T-cell (primary cell): ENCODE measurements around the gene STRA6. TPM values are rescaled to one million over a fixed set of nuclear protein-coding genes. Genes with fewer than 3 reads are reported as not detected.

ENCODE experiments used
- ATAC-seq, 4 experiments: fragments of 200-7000 bp in 3 of 4; fragments of 150-1000 bp in 1 of 4; cut with Tn5 transposase; replicated peaks in 1 of 4; 1 replicate in 3 of 4; 2 replicates in 1 of 4; pipeline ENCODE4 v1.10.0; 2021; ENCODE audit warnings: moderate library complexity in 3 of 4, mild to moderate bottlenecking in 2 of 4, moderate number of reproducible peaks in 1 of 4
- CTCF ChIA-PET, 2 donors: fragments of 300-600 bp; sonication (Branson Sonifier 250); formaldehyde crosslinking; loops; one replicate each; lab custom pipeline; 2022; ENCODE audit warnings: antibody characterized with exemption in 2 of 2; lab: Charles Lee
- POLR2A ChIA-PET, 2 donors: fragments of 300-600 bp; sonication (Branson Sonifier 250); formaldehyde crosslinking; loops; one replicate each; lab custom pipeline; 2022; ENCODE audit warnings: antibody characterized with exemption in 2 of 2; lab: Charles Lee
- DNase-seq, 35 experiments: peaks; one replicate each; pipeline versions ENCODE4 v3.0.0 to v3.0.0-alpha.2; 2013 to 2023
- H3K27ac ChIP-seq: one replicate; pipeline ENCODE4 v1.5.1; 2013; ENCODE audit warnings: low read length
- H3K27me3 ChIP-seq, 2 experiments: replicated peaks in 1 of 2; 1 replicate in 1 of 2; 2 replicates in 1 of 2; pipeline versions ENCODE4 v1.6.1 to v1.7.0; 2013; ENCODE audit warnings: low read length in 1 of 2, mixed read lengths in 1 of 2; ENCODE audit not compliant: control insufficient read depth in 2 of 2, insufficient read depth in 2 of 2; ENCODE audit errors: extremely low read depth in 1 of 2
- H3K36me3 ChIP-seq, 2 donors: 1 replicate in 1 of 2; 2 replicates in 1 of 2; pipeline versions ENCODE4 v1.6.1 to v1.7.0; 2013; ENCODE audit warnings: low read length in 1 of 2; ENCODE audit not compliant: control insufficient read depth in 2 of 2, insufficient read depth in 1 of 2; ENCODE audit errors: extremely low read depth in 1 of 2
- H3K4me1 ChIP-seq, 2 experiments: 1 replicate in 1 of 2; 2 replicates in 1 of 2; pipeline versions ENCODE4 v1.6.1 to v1.7.0; 2013; ENCODE audit warnings: low read length in 2 of 2, mixed read lengths in 1 of 2; ENCODE audit not compliant: insufficient read depth in 2 of 2, control insufficient read depth in 1 of 2; ENCODE audit errors: extremely low read depth in 1 of 2
- H3K4me3 ChIP-seq, 2 donors: 1 replicate in 1 of 2; 2 replicates in 1 of 2; pipeline versions ENCODE4 v1.5.1 to v1.7.0; 2013; ENCODE audit warnings: mild to moderate bottlenecking in 2 of 2, low read length in 1 of 2, moderate library complexity in 1 of 2; ENCODE audit not compliant: control insufficient read depth in 1 of 2; ENCODE audit errors: extremely low read depth in 1 of 2
- H3K9me3 ChIP-seq: 2 replicates; pipeline ENCODE4 v1.7.0; 2013
- H3K27ac Mint-ChIP-seq, 2 donors: one replicate each; pipeline ENCODE4 v1.8.0; 2020 to 2021; ENCODE audit warnings: mild to moderate bottlenecking in 2 of 2, mixed read lengths in 2 of 2
- H3K27me3 Mint-ChIP-seq, 2 donors: one replicate each; pipeline ENCODE4 v1.8.0; 2021 to 2022; ENCODE audit warnings: mixed read lengths in 2 of 2
- H3K36me3 Mint-ChIP-seq: one replicate; pipeline ENCODE4 v1.8.0; 2021; ENCODE audit warnings: mixed read lengths
- H3K4me1 Mint-ChIP-seq, 3 donors: one replicate each; pipeline ENCODE4 v1.8.0; 2020 to 2022; ENCODE audit warnings: mixed read lengths in 3 of 3, mild to moderate bottlenecking in 1 of 3
- H3K4me3 Mint-ChIP-seq, 3 donors: one replicate each; pipeline ENCODE4 v1.8.0; 2020 to 2022; ENCODE audit warnings: mild to moderate bottlenecking in 3 of 3, mixed read lengths in 3 of 3, moderate library complexity in 3 of 3
- H3K9me3 Mint-ChIP-seq, 3 donors: one replicate each; pipeline ENCODE4 v1.8.0; 2020 to 2022; ENCODE audit warnings: mixed read lengths in 3 of 3
- WGBS: methylation state at CpG from one replicate; pipeline ENCODE4 v1.1.5; 2013; ENCODE audit warnings: missing lambda C conversion rate; ENCODE audit not compliant: insufficient coverage; 5-methylcytosine and 5-hydroxymethylcytosine counted together
- total RNA-seq, 35 experiments: library from RNA in 6 of 35; stranded (reverse) in 6 of 35; fragments of 120-200 nt in 1 of 35; gene quantifications; one replicate each; pipeline versions ENCODE4 v1.2.1 to v1.2.4 and lab custom pipeline; 2013 to 2026

The STRA6 gene
- total RNA-seq, 5 donors from 2014 or later (not counting 1 experiment from before 2014, with no cell fraction given) = not detected

GRCh38 chr15:74221399-74222239, 19.0 kb upstream of the STRA6 start:
- ATAC-seq = no peak
- POLR2A ChIA-PET = no interaction called here
- H3K4me3 Mint-ChIP-seq = no peak overlapping the region

DNA sequence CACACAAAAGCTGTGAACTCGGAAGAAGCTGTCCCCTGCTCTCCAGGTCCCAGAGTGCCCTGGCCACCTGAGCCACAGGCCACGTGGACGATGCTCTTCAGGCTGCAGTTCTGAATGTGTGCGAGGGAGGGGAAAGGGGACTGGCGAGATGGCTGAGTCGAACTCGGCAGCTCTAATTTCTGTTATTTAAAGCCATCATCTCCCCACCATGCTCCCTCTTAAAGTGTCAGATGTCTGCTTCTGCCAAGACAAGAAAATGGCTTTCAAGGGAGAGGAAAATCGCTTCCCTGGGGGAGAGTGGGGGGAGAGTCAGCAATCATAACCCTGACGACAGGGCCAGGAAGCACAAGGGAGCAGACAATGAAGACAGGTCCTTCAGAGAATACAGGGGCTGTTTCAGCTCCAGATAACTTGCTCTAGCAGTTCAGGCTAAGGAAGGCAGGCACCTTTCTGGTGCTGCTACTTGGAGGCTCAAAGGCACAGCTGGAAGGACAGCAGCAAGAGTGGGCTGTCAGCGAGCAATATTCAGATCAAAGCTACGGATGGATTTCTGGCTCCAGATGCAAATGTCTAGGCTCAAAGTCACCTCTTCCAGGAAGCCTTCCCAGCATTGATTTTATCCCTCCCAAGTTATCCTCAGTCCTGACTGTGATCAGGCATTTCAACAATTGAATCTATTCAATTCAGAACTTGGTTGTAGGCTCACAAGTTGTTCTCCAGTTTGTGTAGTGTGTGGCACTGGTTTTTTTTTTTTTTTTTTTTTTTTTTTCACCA, 18.1 kb upstream of the STRA6 start:
- no peaks in the 10 kb centered on the region for H3K36me3 Mint-ChIP-seq
- H3K36me3 ChIP-seq = no peaks in the 10 kb centered on the region
- DNase-seq (no peak), ATAC-seq (no peak)
- ChIA-PET POLR2A (no interaction called here), CTCF (interaction anchor here in 1 of 2 donors (0.6 kb wide), 1 partner anchor 49 kb away, joined by 3 read pairs; no protein-coding TSS in a partner anchor)
- no peaks in the 10 kb centered on the region for H3K9me3 Mint-ChIP-seq
- H3K27ac ChIP-seq = no peak overlapping the region
- H3K9me3 ChIP-seq = no peaks in the 10 kb centered on the region
- H3K27me3 Mint-ChIP-seq = peaks cover 21 to 36% of the 10 kb centered on the region in 2 donors
- H3K27me3 ChIP-seq = peaks cover 0 to 48% of the 10 kb centered on the region in 2 experiments
- H3K4me3 Mint-ChIP-seq = no peak overlapping the region
- no peak overlapping the region for H3K4me3 ChIP-seq
- H3K27ac Mint-ChIP-seq = no peak overlapping the region
- WGBS = 77% methylated on average over 4 of the region's 11 CpGs
- H3K4me1 Mint-ChIP-seq = peaks cover 5 to 12% (median 7%) of the 10 kb centered on the region in 3 donors
- peaks cover 9 to 11% of the 10 kb centered on the region in 2 experiments for H3K4me1 ChIP-seq

More at GRCh38 chr15:74221399-74222239, 19.0 kb upstream of the STRA6 start:
- no peak overlapping the region for H3K27ac Mint-ChIP-seq
- H3K9me3 Mint-ChIP-seq = no peaks in the 10 kb centered on the region
- Histone ChIP-seq H3K27me3 (peaks cover 0 to 49% of the 10 kb centered on the region in 2 experiments), H3K27ac (no peak overlapping the region), H3K4me1 (peaks cover 9 to 11% of the 10 kb centered on the region in 2 experiments), H3K36me3 (no peaks in the 10 kb centered on the region), H3K4me3 (no peak overlapping the region), H3K9me3 (no peaks in the 10 kb centered on the region)
- H3K36me3 Mint-ChIP-seq = no peaks in the 10 kb centered on the region
- WGBS = 50% methylated on average over 7 of the region's 12 CpGs
- CTCF ChIA-PET = interaction anchor here in 1 of 2 donors (0.6 kb wide), 1 partner anchor 49 kb away, joined by 3 read pairs; no protein-coding TSS in a partner anchor
- H3K27me3 Mint-ChIP-seq = peaks cover 26 to 37% of the 10 kb centered on the region in 2 donors
- DNase-seq = no peak
- peaks cover 5 to 12% (median 7%) of the 10 kb centered on the region in 3 donors for H3K4me1 Mint-ChIP-seq

DNA sequence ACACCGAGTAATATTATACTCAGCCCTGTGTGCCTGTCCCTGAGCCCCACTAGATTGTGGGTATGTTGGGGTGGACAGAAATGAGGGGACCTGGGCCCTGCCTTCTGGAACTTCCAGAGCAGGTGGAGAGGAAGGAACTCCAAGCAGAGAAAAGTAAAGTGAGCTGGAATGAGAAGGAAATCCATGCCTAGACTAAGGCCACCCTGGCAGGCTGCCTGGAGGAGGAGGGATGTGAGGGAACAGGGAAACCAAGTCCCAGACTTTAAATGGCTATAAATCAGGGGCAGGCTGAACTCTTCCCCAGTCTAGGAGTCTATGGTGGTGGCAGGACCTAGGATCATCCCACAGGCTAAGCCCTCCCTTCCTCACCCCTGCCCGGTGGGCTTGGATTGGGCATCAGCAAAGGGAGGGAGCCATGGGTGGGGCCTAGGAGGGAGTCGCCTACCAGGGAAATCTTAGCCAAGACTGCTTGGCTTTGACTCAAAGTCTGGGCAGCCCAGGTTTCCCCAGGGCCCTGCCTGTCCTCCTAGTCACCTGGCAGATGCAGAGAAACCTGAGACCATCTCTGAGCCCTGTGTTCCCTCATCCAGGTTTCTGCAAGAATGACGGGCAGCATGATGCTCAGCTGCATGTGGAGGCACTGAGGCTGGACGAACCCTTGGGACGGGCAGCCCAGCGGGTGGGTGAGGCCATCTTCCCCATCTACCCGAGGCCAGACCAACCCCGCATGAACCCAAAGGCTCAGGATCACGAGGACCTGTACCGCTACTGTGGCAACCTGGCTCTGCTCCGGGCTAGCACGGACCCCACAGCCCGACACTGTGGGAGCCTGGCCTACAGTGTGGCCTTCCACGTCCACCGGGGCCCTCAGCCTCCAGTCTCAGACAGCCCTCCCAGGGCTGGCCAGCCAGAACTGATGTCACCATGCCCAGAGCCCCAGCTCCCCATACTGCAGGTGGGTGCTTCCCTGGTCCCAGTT, 15.6 kb upstream of the STRA6 start:
- ChIA-PET CTCF (no interaction called here), POLR2A (no interaction called here)
- H3K27me3 ChIP-seq = peaks cover 0 to 49% of the 10 kb centered on the region in 2 experiments
- H3K27ac ChIP-seq = no peak overlapping the region
- H3K27me3 Mint-ChIP-seq = peaks cover 12 to 30% of the 10 kb centered on the region in 2 donors
- no peaks in the 10 kb centered on the region for H3K36me3 Mint-ChIP-seq
- ATAC-seq = no peak
- H3K36me3 ChIP-seq = no peaks in the 10 kb centered on the region
- no peak for DNase-seq
- WGBS = 89% methylated on average over 16 of the region's 16 CpGs
- H3K27ac Mint-ChIP-seq = no peak overlapping the region
- no peaks in the 10 kb centered on the region for H3K9me3 ChIP-seq
- no peak overlapping the region for H3K4me3 Mint-ChIP-seq
- peaks cover 0 to 1% (median 1%) of the 10 kb centered on the region in 3 donors for H3K4me1 Mint-ChIP-seq
- H3K9me3 Mint-ChIP-seq = no peaks in the 10 kb centered on the region
- H3K4me1 ChIP-seq = peaks cover 2 to 3% of the 10 kb centered on the region in 2 experiments
- H3K4me3 ChIP-seq = no peak overlapping the region

GRCh38 chr15:74216949-74217348, 14.4 kb upstream of the STRA6 start:
- Histone ChIP-seq H3K4me1 (no peaks in the 10 kb centered on the region), H3K36me3 (no peaks in the 10 kb centered on the region), H3K9me3 (no peaks in the 10 kb centered on the region), H3K27ac (no peak overlapping the region), H3K4me3 (no peak overlapping the region), H3K27me3 (peaks cover 0 to 40% of the 10 kb centered on the region in 2 experiments)
- DNase-seq = no peak
- no peak overlapping the region for H3K27ac Mint-ChIP-seq
- POLR2A ChIA-PET = no interaction called here
- peaks cover 6 to 27% of the 10 kb centered on the region in 2 donors for H3K27me3 Mint-ChIP-seq
- no peak for ATAC-seq
- WGBS = 95% methylated on average over 2 of the region's 3 CpGs
- no peak overlapping the region for H3K4me3 Mint-ChIP-seq
- no peaks in the 10 kb centered on the region for H3K4me1 Mint-ChIP-seq
- H3K36me3 Mint-ChIP-seq = no peaks in the 10 kb centered on the region
- CTCF ChIA-PET = no interaction called here
- no peaks in the 10 kb centered on the region for H3K9me3 Mint-ChIP-seq

DNA sequence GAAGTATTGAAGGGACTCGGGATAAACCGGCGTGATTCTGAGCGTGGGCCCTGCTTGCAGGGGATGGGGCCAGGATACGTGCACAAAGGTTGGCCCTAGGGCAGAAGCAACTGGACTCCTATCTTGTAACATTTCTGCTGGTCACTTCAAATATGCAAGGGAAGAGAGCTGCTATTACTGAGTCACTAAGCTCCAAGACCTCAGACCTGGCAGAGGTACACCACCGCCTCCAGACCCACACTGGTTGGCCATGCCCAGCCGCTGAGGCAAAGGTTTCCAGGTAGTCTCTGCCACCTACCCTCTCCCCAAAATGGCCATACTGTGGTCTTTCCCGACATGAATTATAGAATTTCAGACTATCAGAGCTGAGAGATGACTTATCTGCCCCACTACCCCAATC, 13.4 kb upstream of the STRA6 start:
- Mint-ChIP-seq H3K9me3 (no peaks in the 10 kb centered on the region), H3K27me3 (peaks cover 6 to 27% of the 10 kb centered on the region in 2 donors), H3K4me1 (no peaks in the 10 kb centered on the region), H3K36me3 (no peaks in the 10 kb centered on the region), H3K4me3 (no peak overlapping the region), H3K27ac (no peak overlapping the region)
- POLR2A ChIA-PET = no interaction called here
- Histone ChIP-seq H3K27ac (no peak overlapping the region), H3K9me3 (no peaks in the 10 kb centered on the region), H3K36me3 (no peaks in the 10 kb centered on the region), H3K4me1 (no peaks in the 10 kb centered on the region), H3K27me3 (peaks cover 0 to 32% of the 10 kb centered on the region in 2 experiments), H3K4me3 (no peak overlapping the region)
- DNase-seq = no peak
- WGBS = 79% methylated on average over 7 of the region's 8 CpGs
- no peak for ATAC-seq
- CTCF ChIA-PET = no interaction called here
